NCI-H524 treated with DMSO at 0.1 percent for 48 hours (cell line): Measurements from ENCODE around the gene PSMC4.
"Not testable (repeated sequence)": the region's sequence is repeated elsewhere in the genome, so short reads cannot be mapped to it uniquely, and the experiment has no call there.

ENCODE experiments used
- DNase-seq: peaks from one replicate; lab custom pipeline; 2025; lab: John Stamatoyannopoulos, UW

The PSMC4 gene

GRCh38 chr19:39946532-39946931 lies 24.4 kb upstream of the PSMC4 start:
- no peak for DNase-seq

- no peak for DNase-seq
Observed at GRCh38 chr19:39949026-39949747, 21.8 kb upstream of the PSMC4 start.

DNA sequence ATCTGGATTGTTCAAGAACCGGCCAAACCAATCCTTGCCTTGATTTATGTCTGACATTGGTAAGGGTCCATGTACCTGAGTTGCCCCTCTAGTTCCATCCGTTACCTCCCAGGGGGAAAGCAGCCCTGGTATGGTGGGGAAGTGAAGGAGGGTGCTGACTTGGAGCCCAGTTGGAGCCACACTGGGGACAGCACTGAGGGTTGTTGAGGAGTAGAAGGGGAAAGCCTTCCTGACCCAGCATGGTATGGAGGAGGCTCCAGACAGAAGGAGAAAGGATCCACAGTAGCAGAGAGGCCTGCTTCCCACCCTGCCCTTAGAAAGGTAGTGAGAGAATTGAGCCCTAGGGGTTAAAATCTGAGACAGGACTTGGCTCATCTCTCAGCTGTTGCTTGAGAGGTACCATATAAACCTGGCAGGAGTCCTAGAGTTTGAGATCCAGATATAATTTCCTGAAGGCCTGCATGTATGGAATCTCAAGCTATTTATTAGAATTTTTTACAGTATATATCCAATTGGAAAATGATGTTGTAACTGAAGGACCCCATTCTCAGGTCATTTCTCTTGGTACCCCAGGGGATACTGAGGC lies 19.8 kb upstream of the PSMC4 start:
- no peak for DNase-seq

- DNase-seq, result no peak
Observed at GRCh38 chr19:39951686-39952085, 19.3 kb upstream of the PSMC4 start.

DNA sequence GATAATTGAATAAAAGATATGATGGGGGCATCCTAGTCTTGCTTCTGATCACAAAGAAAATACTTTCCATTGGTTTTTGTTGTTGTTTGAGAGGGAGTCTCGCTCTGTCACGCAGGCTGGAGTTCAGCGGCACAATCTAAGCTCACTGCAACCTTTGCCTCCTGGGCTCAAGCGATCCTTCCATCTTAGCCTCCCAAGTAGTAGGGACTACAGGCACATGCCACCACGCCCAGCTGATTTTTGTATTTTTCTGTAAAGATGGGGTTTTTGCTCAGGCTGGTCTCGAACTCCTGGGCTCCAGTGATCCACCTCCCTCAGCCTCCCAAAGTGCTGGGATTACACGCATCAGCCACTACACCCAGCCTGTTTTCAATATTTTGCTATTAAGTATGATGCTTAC lies 17.1 kb upstream of the PSMC4 start:
- no peak for DNase-seq

- not testable (repeated sequence) for DNase-seq
Observed at GRCh38 chr19:39957886-39958285, 13.1 kb upstream of the PSMC4 start.

- DNase-seq, result not testable (repeated sequence)
Observed at GRCh38 chr19:39958942-39959341, 12.0 kb upstream of the PSMC4 start.

- DNase-seq, result not testable (repeated sequence)
Observed at GRCh38 chr19:39959407-39959806, 11.6 kb upstream of the PSMC4 start.

GRCh38 chr19:39963898-39964297 lies 7.1 kb upstream of the PSMC4 start:
- DNase-seq, result no peak

GRCh38 chr19:39966617-39967016 lies 4.3 kb upstream of the PSMC4 start:
- DNase-seq, result no peak

DNA sequence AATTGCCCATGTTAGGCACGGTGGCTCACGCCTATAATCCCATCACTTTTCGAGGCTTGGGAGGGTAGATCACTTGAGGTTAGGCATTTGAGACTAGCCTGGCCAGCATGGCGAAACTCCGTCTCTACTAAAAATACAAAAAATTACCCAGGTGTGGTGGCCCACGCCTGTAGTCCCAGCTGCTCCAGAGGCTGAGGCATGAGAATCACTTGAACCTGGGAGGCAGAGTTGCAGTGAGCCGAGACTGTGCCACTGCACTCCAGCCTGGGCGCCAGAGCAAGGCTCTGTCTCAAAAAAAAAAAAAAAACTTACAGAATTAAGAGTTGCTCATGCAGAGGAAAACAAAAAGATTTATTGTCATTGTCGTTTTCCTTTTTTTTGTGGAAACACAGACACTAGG lies 3.4 kb upstream of the PSMC4 start:
- no peak for DNase-seq

DNA sequence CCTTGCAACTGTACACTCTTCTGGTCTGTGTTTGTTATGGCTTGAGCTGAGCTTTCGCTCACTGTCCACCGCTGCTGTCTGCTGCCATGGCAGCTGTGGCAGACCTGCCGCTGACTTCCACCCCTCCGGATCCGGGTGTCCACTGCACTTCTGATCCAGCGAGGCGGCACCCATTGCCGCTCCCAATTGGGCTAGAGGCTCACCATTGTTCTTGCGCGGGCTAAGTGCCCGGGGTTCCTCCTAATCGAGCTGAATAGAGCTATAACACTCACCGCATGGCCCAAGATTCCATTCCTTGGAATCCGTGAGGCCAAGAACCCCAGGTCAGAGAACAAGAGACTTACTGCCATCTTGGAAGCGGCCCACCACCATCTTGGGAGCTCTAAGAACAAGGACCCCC lies 2.2 kb upstream of the PSMC4 start:
- DNase-seq, result no peak

- DNase-seq, result no peak
Observed at GRCh38 chr19:39969266-39969665, 1.7 kb upstream of the PSMC4 start.

GRCh38 chr19:39969681-39970424 lies 1.1 kb upstream of the PSMC4 start:
- no peak for DNase-seq

DNA sequence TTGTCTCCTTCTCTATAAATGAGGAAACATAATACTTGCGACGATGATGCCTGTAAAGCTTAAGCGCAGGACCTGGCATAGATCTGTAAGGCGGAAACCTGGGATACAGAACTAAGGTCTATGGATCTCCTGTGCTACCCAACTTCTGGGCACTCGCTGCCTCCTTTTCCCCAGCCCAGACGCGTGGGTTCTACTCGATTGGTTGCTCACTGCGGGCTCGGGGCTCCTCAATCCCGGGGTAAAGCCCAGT lies 615 bp upstream of the PSMC4 start:
- no peak for DNase-seq

DNA sequence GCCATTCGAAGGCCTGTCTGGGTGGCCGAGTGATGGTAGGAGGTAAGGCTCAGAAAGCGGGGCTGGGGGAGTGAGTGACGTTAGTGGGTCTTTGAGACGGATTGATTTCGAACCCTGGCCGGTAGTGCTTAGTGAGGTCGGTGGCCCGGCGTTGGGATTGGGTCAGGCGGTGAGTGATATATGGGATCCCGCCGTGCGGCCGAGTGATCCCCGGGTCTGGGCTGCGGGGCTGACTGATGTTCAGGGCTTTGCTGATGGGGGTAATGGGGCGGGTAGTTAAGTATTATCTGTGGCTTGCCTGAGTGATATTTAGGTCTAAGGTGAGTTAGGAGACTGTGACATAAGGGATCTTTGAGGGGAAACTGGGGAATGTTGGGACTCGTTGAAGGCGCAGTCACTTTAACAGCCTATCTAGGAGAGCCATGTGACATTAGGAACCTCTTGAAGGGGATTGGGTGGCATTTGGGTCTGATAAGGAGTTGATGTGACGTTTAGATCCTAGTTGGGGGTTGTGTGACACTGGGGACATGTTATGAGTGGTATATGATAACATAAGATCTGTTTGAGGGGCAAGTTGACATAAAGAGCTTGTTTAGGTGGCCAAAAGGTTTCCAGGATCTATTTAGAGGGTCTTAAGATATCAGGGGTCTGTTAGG lies 543 bp downstream of the PSMC4 start:
- no peak for DNase-seq

DNA sequence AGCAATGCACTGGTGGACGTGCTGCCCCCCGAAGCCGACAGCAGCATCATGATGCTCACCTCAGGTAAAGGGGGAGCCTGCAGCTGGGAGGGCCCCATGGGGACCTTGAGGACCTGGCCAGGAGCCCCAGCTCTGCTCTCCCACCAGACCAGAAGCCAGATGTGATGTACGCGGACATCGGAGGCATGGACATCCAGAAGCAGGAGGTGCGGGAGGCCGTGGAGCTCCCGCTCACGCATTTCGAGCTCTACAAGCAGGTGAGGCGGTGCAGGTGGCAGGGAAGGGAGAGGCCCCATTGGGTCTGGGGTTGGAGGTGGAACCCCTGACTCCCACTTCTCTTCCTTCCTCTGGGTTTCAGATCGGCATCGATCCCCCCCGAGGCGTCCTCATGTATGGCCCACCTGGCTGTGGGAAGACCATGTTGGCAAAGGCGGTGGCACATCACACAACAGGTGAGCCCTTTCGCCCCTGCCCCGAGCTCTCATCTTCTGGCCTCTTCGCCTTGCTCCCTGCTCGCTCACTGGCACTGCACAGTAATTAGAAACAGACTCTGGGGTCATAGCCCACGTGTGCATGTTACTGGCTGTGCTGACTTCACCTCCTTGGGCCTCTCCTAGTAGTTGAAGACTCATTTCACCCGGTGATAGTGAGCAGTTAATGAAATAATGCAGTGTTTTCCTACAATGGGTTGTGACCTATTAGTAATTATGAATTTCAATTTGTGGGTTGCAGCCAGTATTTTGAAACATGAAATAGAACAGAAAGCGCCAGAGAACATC lies 3.6 kb downstream of the PSMC4 start:
- no peak for DNase-seq

DNA sequence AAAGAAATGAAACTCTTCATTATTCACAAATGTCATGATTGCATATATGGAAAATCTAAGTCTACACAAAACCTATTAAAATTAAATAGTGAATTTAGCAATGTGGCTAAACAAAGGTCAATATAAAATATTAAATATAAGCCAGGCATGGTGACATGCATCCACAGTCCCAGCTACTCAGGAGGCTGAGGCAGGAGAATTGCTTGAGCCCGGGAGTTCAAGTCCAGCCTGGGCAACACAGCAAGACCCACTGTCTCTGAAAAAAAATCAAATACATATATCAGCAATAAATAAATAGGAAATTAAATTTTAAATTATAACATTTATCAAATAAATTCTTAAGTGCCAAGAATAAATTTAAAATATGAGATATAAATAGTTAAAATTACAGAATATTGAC lies 11.9 kb downstream of the PSMC4 start:
- no peak for DNase-seq

DNA sequence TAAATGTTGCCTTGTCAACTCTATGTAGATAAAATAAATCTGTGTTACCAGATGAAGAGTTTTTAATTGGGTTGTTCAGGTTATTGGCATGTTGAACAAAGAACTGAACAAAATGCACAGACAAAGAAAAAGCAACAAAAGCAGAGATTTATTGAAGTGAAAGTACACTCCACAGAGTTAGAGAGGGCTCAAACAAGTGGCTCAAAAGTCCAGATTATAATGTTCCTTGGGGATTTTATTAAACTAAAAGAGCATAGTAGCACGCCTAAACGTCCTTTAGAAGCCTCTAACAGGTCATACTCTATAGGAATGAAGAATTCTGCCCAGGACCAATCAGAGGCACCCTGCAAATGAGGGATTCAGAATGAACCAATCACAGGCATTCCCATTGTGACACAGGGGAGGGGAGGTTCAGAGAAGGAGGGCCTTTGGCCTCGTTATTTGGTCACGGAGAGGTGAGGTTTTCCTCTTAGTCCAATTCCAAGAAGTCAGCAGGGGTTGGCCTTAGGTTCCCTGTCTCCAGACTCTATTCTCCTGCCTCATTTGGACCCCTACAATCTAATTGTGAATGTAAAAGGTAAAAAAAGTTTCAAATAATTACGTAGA lies 12.8 kb downstream of the PSMC4 start:
- no peak for DNase-seq

DNA sequence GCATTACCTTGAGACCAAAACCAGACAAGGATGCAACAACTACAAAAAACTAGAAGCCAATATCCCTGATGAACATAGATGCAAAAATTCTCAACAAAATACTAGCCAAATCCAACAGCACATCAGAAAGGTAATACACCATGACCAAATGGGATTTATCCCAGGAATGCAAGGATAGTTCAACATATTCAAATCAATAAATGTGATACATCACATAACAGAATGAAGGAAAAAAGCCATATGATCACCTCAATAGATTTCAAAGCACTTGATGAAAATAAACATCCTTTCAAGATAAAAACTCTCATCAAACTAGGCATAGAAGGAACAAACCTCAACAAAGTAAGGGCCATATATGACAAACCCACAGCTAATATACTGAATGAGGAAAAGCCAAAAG lies 15.7 kb downstream of the PSMC4 start:
- DNase-seq, result no peak

GRCh38 chr19:39987167-39987566 lies 16.2 kb downstream of the PSMC4 start:
- DNase-seq, result no peak

GRCh38 chr19:39987596-39987995 lies 16.6 kb downstream of the PSMC4 start:
- DNase-seq, result no peak
